Measurements from ENCODE around the gene TNKS2.
A peak's percentile ranks its signal among the peaks of the same experiment; 100 is the strongest.
"Not testable (repeated sequence)": the region's sequence is repeated elsewhere in the genome, so short reads cannot be mapped to it uniquely, and the experiment has no call there.

Gene TNKS2

GRCh38 chr10:91797874-91798648 lies at the start of gene TNKS2:
TSS of gene TNKS2 (plus strand) at chr10:91798426. CDS start at chr10:91798691, 265 bp downstream.
- DNase-seq = peak; percentile 97

GRCh38 chr10:91749592-91749991 lies 48.6 kb upstream of the TNKS2 start:
- DNase-seq = not testable (repeated sequence)

GRCh38 chr10:91756286-91756685 lies 41.9 kb upstream of the TNKS2 start:
- no peak for DNase-seq

GRCh38 chr10:91758303-91759146 lies 39.7 kb upstream of the TNKS2 start:
- DNase-seq = peak; percentile 54

GRCh38 chr10:91759581-91759986 lies 38.6 kb upstream of the TNKS2 start:
- DNase-seq = peak; percentile 29

GRCh38 chr10:91761721-91762120 lies 36.5 kb upstream of the TNKS2 start:
- DNase-seq = no peak

GRCh38 chr10:91762878-91763277 lies 35.3 kb upstream of the TNKS2 start:
- no peak for DNase-seq

GRCh38 chr10:91766676-91767075 lies 31.6 kb upstream of the TNKS2 start:
- DNase-seq = no peak

- no peak for DNase-seq
Measured at GRCh38 chr10:91768123-91768522, 30.1 kb upstream of the TNKS2 start.

GRCh38 chr10:91771907-91772306 lies 26.3 kb upstream of the TNKS2 start:
- DNase-seq = no peak

- no peak for DNase-seq
Measured at GRCh38 chr10:91772461-91772860, 25.8 kb upstream of the TNKS2 start.

- DNase-seq = no peak
Measured at GRCh38 chr10:91772869-91773268, 25.4 kb upstream of the TNKS2 start.

- DNase-seq = no peak
Measured at GRCh38 chr10:91774571-91774970, 23.7 kb upstream of the TNKS2 start.

GRCh38 chr10:91775731-91776130 lies 22.5 kb upstream of the TNKS2 start:
- DNase-seq = no peak

GRCh38 chr10:91776266-91776665 lies 22.0 kb upstream of the TNKS2 start:
- DNase-seq = no peak

GRCh38 chr10:91778485-91778884 lies 19.7 kb upstream of the TNKS2 start:
- DNase-seq = no peak

GRCh38 chr10:91779011-91779605 lies 19.1 kb upstream of the TNKS2 start:
- DNase-seq = no peak

- DNase-seq = no peak
Measured at GRCh38 chr10:91782539-91782938, 15.7 kb upstream of the TNKS2 start.

GRCh38 chr10:91785830-91786229 lies 12.4 kb upstream of the TNKS2 start:
- DNase-seq = no peak

GRCh38 chr10:91787258-91787657 lies 11.0 kb upstream of the TNKS2 start:
- DNase-seq = no peak

GRCh38 chr10:91787810-91788209 lies 10.4 kb upstream of the TNKS2 start:
- no peak for DNase-seq

- no peak for DNase-seq
Measured at GRCh38 chr10:91788527-91788926, 9.7 kb upstream of the TNKS2 start.

- DNase-seq = peak; percentile 87
Measured at GRCh38 chr10:91796331-91797047, 1.7 kb upstream of the TNKS2 start.

All from activated CD4-positive, alpha-beta T cell treated with anti-CD3 and anti-CD28 coated beads, Interleukin-10, Interleukin-2, amounts not matched to agents 100 ng/mL and 50 ng/mL, durations not matched to agents 16 hours and 8 hours (primary cell).